Colonic mucosa (tissue), 4 donors: ENCODE results near the gene RILP. TPM values are rescaled to one million over a fixed set of nuclear protein-coding genes. Genes with fewer than 3 reads are reported as not detected.

Experiments
- DNase-seq: peaks from one replicate; pipeline ENCODE4 v3.0.0-alpha.2; 2020
- H3K27ac ChIP-seq: fragments of 200-600 bp; one replicate; pipeline ENCODE4 v1.8.0; 2021
- H3K27me3 ChIP-seq: fragments of 200-600 bp; one replicate; pipeline ENCODE4 v1.8.0; 2021
- H3K36me3 ChIP-seq: fragments of 200-600 bp; one replicate; pipeline ENCODE4 v1.8.0; 2021
- H3K4me1 ChIP-seq: fragments of 200-600 bp; one replicate; pipeline ENCODE4 v1.8.0; 2021; ENCODE audit warnings: mild to moderate bottlenecking
- H3K4me3 ChIP-seq: fragments of 200-600 bp; one replicate; pipeline ENCODE4 v1.8.0; 2021
- H3K9ac ChIP-seq, 2 donors: one replicate each; pipeline ENCODE4 v1.7.0; 2013; ENCODE audit warnings: control low read depth in 2 of 2, low read depth in 2 of 2, low read length in 2 of 2
- H3K9me3 ChIP-seq: fragments of 200-600 bp; one replicate; pipeline ENCODE4 v1.8.0; 2021
- CTCF ChIP-seq: fragments of 200-600 bp; IDR thresholded peaks from one replicate; pipeline ENCODE4 v1.8.0; 2022; ENCODE audit warnings: antibody characterized with exemption, mild to moderate bottlenecking
- intact Hi-C: fragments of 100-400 bp; cut with DNase I; formaldehyde crosslinking; loops from one replicate; pipeline ENCODE4 v1.14.1; 2022
- total RNA-seq, 2 donors: library from RNA; stranded (reverse); fragmentation: NEBNext Ultra II Directional in 1 of 2; extraction: Animal tissue kit (Norgen Biotek cat#: 25700) in 1 of 2; gene quantifications; one replicate each; pipeline ENCODE4 v1.2.1, GENCODE V29; 2021
- donor health status: healthy.
- donor health status: DM: no; HTN: no; CAD: no.
- donor health status: DM: no; HTN: no; CAD: no.

RILP gene
- total RNA-seq, 2 donors from 2014 or later: 35.7 to 40.4 TPM

- peak; percentile 94 for DNase-seq
- intact Hi-C loops: loop anchor here (5.0 kb wide), 1 partner anchor 382 kb away; no protein-coding TSS in a partner anchor
- Histone ChIP-seq H3K4me1 (peaks cover 21% of the 10 kb centered on the region), H3K27me3 (no peaks in the 10 kb centered on the region), H3K36me3 (peaks cover 17% of the 10 kb centered on the region), H3K9ac (peak overlapping the region; percentile 91 to 95), H3K27ac (peak overlapping the region; percentile 100), H3K4me3 (peak overlapping the region; percentile 93), H3K9me3 (no peaks in the 10 kb centered on the region)
- peak; percentile 79 for TF ChIP-seq CTCF
Measured at GRCh38 chr17:1648963-1649843, 463 bp downstream of the RILP start.

DNA sequence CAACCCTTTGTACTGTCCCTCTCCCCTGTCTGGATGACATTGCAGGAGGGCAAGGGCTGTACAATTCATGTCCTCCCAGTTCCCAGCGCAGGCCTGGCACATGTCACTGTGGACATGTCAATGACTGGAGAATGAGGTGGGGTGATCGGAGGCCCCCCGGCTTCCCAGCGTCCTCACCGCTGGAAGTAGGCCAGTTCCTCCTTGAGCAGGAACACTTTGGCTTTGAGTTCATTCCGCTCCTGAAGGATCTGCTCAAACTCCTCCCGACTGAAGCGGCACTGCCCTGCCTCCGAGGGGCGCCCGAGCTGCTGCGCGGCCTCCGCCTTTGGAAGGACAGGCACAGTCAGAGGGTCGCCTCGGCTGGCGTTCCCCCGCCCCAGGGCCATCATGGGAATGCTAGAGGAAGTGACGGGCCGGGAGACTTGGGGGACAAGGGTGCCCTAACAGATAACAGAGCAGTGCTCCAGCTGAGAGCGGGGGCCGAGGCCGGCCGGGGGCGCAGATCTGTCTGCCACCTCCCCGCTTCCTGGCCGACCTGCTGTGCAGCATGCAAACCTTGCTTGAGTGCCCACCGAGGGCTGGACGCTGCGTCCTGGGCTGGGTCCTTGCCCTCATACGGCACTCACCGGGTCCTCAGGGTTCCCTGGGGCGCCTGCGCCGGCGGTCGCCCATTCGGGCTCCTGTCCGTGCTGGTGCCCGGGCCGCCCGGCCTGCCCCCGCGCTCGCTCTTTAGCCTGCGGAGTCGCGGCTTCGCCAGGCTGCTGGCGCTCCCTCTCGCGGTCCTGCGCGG is 1.3 kb downstream of the RILP start:
- Histone ChIP-seq H3K4me3 (peak overlapping the region; percentile 49), H3K27ac (peak overlapping the region; percentile 85), H3K9me3 (no peaks in the 10 kb centered on the region), H3K4me1 (peaks cover 21% of the 10 kb centered on the region), H3K27me3 (no peaks in the 10 kb centered on the region), H3K36me3 (peaks cover 9% of the 10 kb centered on the region), H3K9ac (peak overlapping the region; percentile 70 to 78)
- intact Hi-C loops: loop anchor here (5.0 kb wide), 1 partner anchor 381 kb away; no protein-coding TSS in a partner anchor
- peak; percentile 56 for DNase-seq
- no peak for TF ChIP-seq CTCF

DNA sequence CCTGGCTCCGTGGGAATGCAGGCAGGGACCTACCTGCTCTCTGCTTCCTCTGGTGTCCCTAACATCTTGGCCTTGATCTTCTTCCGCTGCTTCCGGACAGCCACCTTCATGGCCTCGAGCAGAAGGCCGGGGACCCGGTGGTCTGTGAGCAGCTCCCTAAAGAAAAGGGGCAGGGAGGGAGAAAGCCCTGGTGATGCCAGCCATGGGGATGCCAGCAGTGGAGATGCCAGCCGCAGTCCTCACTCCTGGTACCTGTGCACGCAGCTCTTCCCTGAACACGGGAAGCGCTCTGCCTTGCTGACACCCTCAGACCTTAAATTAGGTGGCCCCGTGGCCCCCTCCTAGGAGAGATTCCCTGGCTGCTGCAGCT is 1.9 kb downstream of the RILP start:
- Histone ChIP-seq H3K27ac (no peak overlapping the region), H3K9me3 (no peaks in the 10 kb centered on the region), H3K36me3 (peaks cover 3% of the 10 kb centered on the region), H3K9ac (peak overlapping the region in 1 of 2 donors; percentile 78), H3K4me3 (peak overlapping the region; percentile 49), H3K27me3 (no peaks in the 10 kb centered on the region), H3K4me1 (peaks cover 21% of the 10 kb centered on the region)
- DNase-seq: no peak
- TF ChIP-seq CTCF: no peak
- intact Hi-C loops: loop anchor here (5.0 kb wide), 1 partner anchor 380 kb away; no protein-coding TSS in a partner anchor

- H3K9ac ChIP-seq: no peak overlapping the region
- H3K27ac ChIP-seq: no peak overlapping the region
- H3K36me3 ChIP-seq: no peaks in the 10 kb centered on the region
- no peak for TF ChIP-seq CTCF
- no peaks in the 10 kb centered on the region for H3K27me3 ChIP-seq
- H3K4me3 ChIP-seq: no peak overlapping the region
- intact Hi-C loops: loop anchor here (5.0 kb wide), 1 partner anchor 379 kb away; no protein-coding TSS in a partner anchor
- no peaks in the 10 kb centered on the region for H3K9me3 ChIP-seq
- no peak for DNase-seq
- H3K4me1 ChIP-seq: peaks cover 21% of the 10 kb centered on the region
Measured at GRCh38 chr17:1646199-1646875, 3.3 kb downstream of the RILP start.
